ENCODE data around the gene AEBP2.
"Not testable (repeated sequence)": the region's sequence is repeated elsewhere in the genome, so short reads cannot be mapped to it uniquely, and the experiment has no call there.

AEBP2 gene

DNA sequence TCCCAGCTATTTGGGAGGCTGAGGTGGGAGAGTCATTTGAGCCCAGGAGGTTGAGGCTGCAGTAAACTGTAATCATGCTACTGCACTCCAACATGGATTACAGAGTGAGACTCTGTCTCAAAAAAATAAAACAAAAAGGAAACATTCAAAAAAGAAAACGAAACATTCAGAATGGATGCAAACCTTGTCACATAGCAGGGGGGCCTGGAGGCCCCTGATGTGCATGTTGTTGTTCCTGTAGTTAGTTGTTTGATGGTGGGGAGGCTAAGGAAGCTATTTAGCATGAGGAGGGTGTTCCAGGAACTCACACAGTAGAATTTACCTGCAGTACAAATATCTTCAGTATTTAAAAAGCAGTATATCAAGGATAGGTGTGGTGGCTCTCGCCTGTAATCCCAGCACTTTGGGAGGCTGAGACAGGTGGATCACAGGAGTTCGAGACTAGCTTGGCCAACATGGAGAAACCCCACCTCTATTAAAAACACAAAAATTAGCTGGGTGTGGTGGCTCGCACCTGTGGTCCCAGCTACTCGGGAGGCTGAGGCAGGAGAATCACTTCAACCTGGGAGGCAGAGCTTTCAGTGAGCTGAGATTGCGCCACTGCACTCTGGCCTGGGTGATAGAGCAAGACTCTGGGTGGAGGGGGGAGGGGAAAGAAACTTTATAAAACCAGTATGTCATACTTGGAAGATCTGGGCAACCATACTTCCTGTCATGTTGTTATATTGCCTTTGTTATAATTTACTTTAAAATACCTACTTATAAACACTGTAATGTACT lies 17.6 kb upstream of the AEBP2 start:
- no peak for DNase-seq

DNA sequence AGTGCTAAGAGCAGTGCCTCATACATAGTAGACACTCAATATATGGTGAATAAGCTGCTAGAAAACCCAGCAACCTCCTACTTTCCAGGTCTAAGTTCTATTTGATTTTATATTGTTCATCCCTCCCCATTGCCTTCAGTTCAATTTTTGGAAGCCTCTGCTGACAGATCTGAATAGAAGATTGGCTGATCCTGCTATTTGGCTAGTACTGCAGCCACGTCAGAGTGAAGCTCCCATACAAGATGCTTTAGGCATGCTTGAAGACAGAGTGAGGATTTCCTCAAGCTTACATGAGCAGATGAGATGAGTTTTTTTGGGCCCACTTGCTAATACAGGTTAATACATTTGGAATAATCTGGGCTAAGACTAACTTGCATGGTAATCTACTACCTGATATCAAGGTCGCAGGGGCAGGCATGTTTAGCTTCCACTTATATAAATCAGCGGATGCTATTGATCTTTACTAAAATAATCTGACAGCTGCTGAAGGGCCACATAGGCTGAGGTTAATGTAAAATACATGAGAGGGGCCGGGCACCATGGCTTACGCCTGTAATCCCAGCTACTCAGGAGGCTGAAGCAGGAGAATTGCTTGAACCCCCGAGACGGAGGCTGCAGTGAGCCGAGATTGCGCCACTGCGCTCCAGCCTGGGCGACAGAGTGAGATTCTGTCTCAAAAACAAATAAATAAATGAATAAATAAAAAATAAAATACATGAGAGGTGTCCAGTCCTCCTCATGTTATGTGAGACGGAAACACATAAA lies 15.9 kb upstream of the AEBP2 start:
- DNase-seq: no peak

- peak; percentile 30 for DNase-seq
These were observed 11.0 kb upstream of the AEBP2 start for GRCh38 chr12:19428246-19428645.

- not testable (repeated sequence) for DNase-seq
These were observed 9.8 kb upstream of the AEBP2 start for GRCh38 chr12:19429491-19429890.

DNA sequence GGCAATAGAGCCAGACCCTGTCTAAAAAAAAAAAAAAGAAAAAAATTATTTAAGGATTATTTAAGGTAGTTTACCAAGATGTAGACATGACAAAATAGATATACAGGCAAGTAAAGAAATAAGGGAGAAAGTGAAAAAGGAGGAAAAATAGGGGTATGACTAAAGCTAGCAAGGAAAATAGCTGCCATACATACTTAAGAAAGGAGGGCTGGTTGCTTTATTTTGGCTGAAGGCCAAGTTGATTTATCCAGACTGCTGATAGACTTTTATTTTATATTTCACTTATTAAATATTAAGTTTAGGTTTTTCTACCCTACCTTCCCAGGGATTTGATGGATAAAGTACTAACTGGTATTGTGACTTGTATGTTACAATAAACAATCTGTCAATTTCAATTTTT lies 8.3 kb upstream of the AEBP2 start:
- peak; percentile 36 for DNase-seq

DNA sequence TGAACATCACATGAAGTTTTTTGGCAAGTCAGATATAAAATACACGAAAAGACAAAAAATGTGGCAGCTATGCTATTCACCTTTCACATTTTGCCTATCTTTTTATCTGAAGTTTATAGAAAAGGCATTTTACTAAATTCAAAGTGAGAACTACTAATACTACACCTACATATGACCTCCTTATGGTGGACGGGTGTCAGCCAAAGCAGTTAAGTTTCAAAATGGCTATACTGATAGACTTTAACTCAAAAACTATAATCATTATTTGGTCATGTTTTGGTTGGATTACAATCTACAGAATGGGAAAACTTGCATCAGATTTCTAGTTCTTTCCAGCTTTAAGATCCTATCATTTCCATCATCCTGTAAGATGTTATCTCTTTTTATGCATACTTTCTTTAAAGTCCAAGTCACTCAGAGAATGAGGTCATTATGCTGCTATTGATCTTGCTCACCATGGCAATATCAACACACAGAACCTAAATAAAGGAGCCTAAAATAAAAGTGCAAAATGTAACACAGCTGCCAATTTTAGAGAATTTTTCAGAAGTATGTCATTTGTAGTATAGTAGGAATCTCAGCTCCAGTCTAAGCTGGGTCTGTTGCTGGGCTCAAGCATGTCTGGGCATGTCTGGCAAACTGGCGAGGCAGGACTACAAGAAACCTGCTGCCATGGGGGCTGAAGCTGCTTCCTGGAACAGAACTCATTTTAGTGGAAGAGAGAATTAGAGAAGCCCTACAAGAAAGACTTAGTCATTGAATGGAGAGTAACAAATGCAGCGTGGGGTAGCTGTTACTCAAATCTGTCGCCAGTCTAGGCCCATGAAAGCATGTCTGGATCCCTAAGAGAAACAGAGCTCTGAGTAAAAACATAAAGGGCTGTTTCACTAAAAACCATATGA lies 7.6 kb upstream of the AEBP2 start:
- DNase-seq: peak; percentile 90

- no peak for DNase-seq
These were observed 6.8 kb upstream of the AEBP2 start for GRCh38 chr12:19432309-19433170.

GRCh38 chr12:19434538-19434937 lies 4.8 kb upstream of the AEBP2 start:
- DNase-seq: no peak

DNA sequence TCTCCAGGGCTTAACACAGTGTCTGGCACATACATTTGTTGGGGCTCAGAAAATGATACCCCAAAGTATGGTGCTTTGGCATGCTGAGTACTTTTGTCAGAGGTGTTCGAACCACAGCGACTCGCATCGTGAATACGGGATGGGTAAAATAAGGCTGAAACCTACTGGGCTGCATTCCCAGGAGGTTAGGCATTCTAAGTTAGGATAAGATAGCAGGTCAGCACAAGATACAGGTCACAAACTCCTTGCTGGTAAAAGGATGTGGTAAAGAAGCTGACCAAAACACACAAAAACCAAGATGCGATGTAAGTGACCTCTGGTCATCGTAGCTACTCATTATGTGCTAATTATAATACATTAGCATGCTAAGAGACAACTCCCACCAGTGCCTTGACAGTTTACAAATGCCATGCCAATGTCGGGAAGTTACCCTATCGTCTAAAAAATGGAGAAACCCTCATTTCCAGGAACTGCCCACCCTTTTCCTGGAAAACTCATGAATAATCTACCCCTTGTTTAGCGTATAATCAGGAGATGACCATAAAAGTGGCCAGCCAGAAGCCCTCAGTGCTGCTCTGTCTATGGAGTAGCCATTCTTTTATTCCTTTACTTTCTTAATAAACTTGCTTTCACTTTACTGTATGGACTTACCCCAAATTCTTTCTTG lies 3.3 kb upstream of the AEBP2 start:
- DNase-seq: no peak

DNA sequence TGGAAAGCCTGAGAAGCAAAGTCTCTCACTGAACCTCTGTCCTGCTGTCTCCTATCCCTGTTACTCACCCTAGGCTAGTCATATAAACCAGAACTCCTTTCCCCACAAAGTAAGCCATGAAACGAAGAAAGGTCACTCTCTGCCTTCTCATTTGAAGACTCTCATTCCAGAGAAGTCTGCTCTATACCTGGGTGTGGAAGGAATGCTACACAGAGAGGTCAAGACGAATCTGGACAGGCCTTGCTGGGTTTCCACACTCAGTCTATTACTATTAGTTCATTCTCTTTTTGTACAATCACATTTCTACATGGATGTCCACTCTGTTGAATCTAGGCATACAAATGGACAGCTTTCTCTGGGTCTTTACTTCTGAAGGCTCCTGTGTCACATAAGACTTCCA lies 2.4 kb upstream of the AEBP2 start:
- DNase-seq: no peak

DNA sequence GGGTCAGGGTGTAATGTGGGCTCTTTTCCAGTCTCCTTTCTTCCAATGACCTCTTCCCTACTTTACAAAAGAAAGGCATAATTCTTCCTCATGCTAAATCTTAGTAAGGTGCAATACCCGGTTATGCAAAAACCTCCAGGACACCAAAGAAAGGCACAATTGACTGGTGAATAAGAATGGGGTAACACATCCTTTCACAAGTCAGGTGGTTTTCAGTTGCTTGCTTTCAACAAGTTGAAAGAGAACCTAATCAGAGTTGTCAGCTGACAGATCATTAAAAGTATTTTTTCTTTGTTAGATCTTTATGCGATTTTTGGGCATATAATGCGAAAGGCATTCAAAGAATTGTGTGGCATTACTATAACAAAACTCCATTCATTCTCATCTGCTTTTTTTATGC lies 1.3 kb upstream of the AEBP2 start:
- DNase-seq: no peak

DNA sequence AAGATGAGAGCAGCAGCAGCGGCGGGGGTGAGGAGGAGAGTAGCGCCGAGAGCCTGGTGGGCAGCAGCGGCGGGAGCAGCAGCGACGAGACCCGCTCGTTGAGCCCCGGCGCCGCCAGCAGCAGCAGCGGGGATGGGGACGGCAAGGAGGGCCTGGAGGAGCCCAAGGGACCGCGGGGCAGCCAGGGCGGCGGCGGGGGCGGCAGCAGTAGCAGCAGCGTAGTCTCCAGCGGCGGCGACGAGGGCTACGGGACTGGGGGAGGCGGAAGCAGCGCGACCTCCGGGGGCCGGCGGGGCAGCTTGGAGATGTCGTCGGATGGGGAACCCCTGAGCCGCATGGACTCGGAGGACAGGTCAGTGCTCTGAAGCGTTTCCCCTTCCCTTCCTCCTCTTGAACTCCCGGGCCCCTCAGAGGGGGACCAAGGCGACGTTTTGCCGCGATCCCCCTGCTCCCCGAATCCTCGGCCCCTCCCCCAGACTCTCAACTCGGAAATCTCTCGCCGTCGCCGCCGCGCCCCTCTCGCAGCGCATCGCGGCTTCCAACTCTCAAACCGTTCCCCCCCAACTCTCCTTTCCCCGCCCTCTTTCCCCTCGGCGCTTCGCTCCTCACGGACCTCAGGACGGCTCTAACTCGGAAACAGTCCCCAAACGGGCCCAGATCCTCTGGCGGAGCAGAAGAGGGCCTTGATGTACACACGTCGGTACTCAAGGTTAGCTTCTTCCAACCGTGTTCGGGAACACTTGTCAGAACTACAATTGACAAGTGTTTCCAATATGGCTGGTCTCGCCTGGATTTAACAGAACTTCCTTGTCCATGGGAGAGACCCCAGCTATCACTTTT lies 947 bp downstream of the AEBP2 start:
- DNase-seq: peak; percentile 58

- DNase-seq: no peak
These were observed 1.6 kb downstream of the AEBP2 start for GRCh38 chr12:19440916-19441315.

- no peak for DNase-seq
These were observed 4.3 kb downstream of the AEBP2 start for GRCh38 chr12:19443585-19443984.

GRCh38 chr12:19444097-19444496 lies 4.8 kb downstream of the AEBP2 start:
- DNase-seq: no peak

GRCh38 chr12:19447386-19447785 lies 8.1 kb downstream of the AEBP2 start:
- DNase-seq: no peak

DNA sequence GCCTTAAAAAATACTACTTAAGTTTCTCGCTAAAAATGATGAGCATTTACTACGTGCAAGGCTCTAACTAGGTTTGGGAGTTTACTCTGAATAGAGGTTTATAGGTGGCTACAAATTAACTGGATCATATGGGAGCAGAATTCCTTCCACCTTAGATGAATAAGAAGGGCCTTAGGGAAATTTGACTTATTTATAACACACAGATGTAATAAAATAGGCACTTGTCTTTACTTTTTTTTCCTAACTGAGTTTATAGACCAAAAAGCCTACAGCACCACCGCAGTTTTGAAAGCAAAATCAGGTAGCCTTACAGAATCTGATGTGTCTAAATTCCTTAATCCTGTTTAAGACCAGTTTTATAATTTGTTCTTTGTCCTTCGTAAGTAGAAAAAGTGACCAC lies 10.5 kb downstream of the AEBP2 start:
- DNase-seq: no peak

- DNase-seq: no peak
These were observed 11.1 kb downstream of the AEBP2 start for GRCh38 chr12:19450362-19450761.

DNA sequence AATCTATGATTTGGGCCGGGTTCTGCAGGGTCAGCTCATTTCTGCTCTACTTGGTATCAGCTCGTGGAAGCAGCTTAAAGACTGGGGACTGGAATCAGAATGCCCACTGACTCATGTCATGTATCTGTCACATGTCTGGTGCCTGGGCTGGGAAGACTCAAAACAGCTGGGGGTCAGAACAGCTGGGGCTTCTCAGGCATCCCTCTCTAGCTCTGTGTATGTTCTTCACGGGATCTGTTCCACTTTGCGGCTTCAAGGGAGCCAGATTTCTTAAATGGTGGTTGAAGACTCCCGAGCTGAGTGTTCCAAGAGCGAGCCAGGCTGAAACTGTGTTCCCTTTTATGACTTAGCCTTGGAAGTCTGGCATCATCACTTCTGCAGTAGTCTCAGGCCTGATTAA lies 11.9 kb downstream of the AEBP2 start:
- DNase-seq: no peak

DNA sequence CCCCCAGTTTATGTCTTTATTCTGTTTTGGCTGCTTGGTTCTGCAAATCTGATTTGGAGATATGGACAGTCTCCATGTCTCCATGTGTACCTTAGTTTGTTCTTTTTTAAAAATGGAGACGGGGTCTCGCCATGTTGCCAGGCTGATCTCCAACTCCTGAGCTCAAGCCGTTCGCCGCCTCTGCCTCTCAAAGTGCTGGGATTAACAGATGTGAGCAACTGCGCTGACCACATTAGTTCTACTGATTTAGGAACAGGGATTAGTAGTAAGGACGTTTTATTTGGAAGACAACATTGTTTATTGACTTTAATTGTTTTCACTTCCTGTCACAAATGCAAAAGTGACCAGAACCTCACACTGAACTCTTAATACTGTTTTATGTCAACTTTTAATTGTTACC lies 14.7 kb downstream of the AEBP2 start:
- no peak for DNase-seq

DNA sequence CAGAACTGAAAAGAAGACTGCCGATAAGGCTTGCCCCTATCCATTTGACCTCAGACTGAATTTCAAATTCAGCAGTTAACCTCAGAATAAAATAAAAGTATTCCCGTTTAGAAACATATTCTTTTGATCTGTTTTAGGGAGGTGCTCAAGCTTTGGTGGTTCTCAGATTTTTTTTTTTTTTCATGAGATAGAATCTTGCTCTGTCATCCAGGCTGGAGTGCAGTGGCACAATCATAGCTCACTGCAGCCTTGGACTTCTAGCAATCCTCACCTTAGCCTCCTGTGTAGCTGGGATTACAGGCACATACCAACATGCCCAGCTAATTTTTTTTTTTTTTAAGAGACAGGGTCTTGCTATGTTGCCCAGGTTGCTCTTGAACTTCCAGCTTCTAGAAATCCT lies 15.5 kb downstream of the AEBP2 start:
- no peak for DNase-seq

Data from fibroblast of skin of right biceps (primary cell).